K562 (cell line): Measurements from ENCODE around the gene KLF17. TPM values are rescaled to one million over a fixed set of nuclear protein-coding genes. Genes with fewer than 3 reads are reported as not detected.

Experiments
- ATAC-seq: fragments of 200-7000 bp; cut with Tn5 transposase; 3 replicates; pipeline ENCODE4 v1.9.1; 2020; ENCODE audit warnings: moderate library complexity
- BruUV-seq: library from RNA; stranded (reverse); fragments of 400-500 nt; replicated peaks from 2 replicates; lab custom pipeline; 2021; lab: Mats Ljungman, UMichigan
- CTCF ChIA-PET: fragments of 300-600 bp; formaldehyde crosslinking; extraction: SDS; loops from one replicate; lab custom pipeline; 2021; ENCODE audit warnings: low intra/inter-chr PET ratio; lab: Yijun Ruan, JAX
- POLR2A ChIA-PET: fragments of 300-600, 350-650 bp; sonication (Branson Sonifier 250); formaldehyde crosslinking; extraction: SDS; loops from one replicate; lab custom pipeline; 2021; ENCODE audit warnings: antibody characterized with exemption, inconsistent platforms; lab: Yijun Ruan, JAX
- DNase-seq, 4 experiments: peaks; one replicate each; pipeline versions ENCODE4 v3.0.0 to v3.0.0-alpha.2; 2011 to 2018; ENCODE audit warnings: low spot score in 3 of 4, mixed read lengths in 3 of 4; ENCODE audit errors: extremely low read depth in 1 of 4
- FAIRE-seq: peaks from 2 replicates; lab custom pipeline; 2011; peaks lifted over from hg19 to GRCh38; lab: Jason Lieb, UNC
- H2AFZ ChIP-seq: 2 replicates; pipeline ENCODE4 v1.6.0; 2011; ENCODE audit warnings: low read depth, low read length, control low read depth, inconsistent platforms
- H3K27ac ChIP-seq: fragments of 200-600 bp; 3 replicates; pipeline ENCODE4 v1.8.0; 2011; ENCODE audit warnings: low read depth, mild to moderate bottlenecking, control low read depth, inconsistent platforms, low read length, moderate library complexity, mixed read lengths; ENCODE audit errors: extremely low read depth
- H3K27me3 ChIP-seq, 2 experiments: fragments of 300-600 bp in 1 of 2; 2 replicates in 1 of 2; 3 replicates in 1 of 2; pipeline versions ENCODE4 v1.6.0 to v1.8.0; 2011; ENCODE audit warnings: inconsistent platforms in 2 of 2, low read length in 2 of 2, mild to moderate bottlenecking in 1 of 2, mixed read lengths in 1 of 2, moderate library complexity in 1 of 2; ENCODE audit not compliant: control insufficient read depth in 2 of 2, insufficient read depth in 2 of 2
- H3K36me3 ChIP-seq: fragments of 300-600 bp; 3 replicates; pipeline ENCODE4 v1.8.0; 2011; ENCODE audit warnings: mild to moderate bottlenecking, low read length, inconsistent platforms; ENCODE audit not compliant: control insufficient read depth, insufficient read depth
- H3K4me1 ChIP-seq, 2 experiments: fragments of 200-600 bp in 1 of 2; replicated peaks in 1 of 2; 2 replicates in 1 of 2; 3 replicates in 1 of 2; pipeline versions ENCODE4 v1.5.1 to v1.8.0; 2011; ENCODE audit warnings: inconsistent platforms in 2 of 2, low read length in 2 of 2, mild to moderate bottlenecking in 1 of 2, mixed read lengths in 1 of 2, moderate library complexity in 1 of 2; ENCODE audit not compliant: control insufficient read depth in 2 of 2, insufficient read depth in 2 of 2
- H3K4me2 ChIP-seq: 2 replicates; pipeline ENCODE4 v1.6.1; 2011; ENCODE audit warnings: low read length, control low read depth, inconsistent platforms, mixed read lengths; ENCODE audit not compliant: insufficient read depth
- H3K4me3 ChIP-seq: fragments of 200-600 bp; sonication (generic), shearing (Covaris generic); 2 replicates; pipeline ENCODE4 v1.5.1; 2016; ENCODE audit warnings: control low read depth, inconsistent platforms
- H3K79me2 ChIP-seq: fragments of 200-600 bp; 3 replicates; pipeline ENCODE4 v1.8.0; 2011; ENCODE audit warnings: low read length, inconsistent platforms; ENCODE audit not compliant: control insufficient read depth, insufficient read depth
- H3K9ac ChIP-seq, 2 experiments: 2 replicates each; pipeline versions ENCODE4 v1.6.0 to v1.6.1; 2011; ENCODE audit warnings: low read depth in 2 of 2, low read length in 2 of 2, control low read depth in 1 of 2, inconsistent platforms in 1 of 2, mild to moderate bottlenecking in 1 of 2, mixed read lengths in 1 of 2; ENCODE audit not compliant: insufficient read depth in 1 of 2
- H3K9me1 ChIP-seq: one replicate; pipeline ENCODE4 v1.6.0; 2011; ENCODE audit warnings: inconsistent platforms, mild to moderate bottlenecking, low read length, moderate library complexity; ENCODE audit not compliant: control insufficient read depth, insufficient read depth
- H3K9me3 ChIP-seq: replicated peaks from 2 replicates; pipeline ENCODE4 v1.5.1; 2011; ENCODE audit warnings: low read depth, low read length, inconsistent platforms; ENCODE audit not compliant: control insufficient read depth, insufficient read depth
- H4K20me1 ChIP-seq: replicated peaks from 2 replicates; pipeline ENCODE4 v1.6.1; 2011; ENCODE audit warnings: low read length, inconsistent platforms, mixed read lengths; ENCODE audit not compliant: control insufficient read depth, insufficient read depth
- ATF6 ChIP-seq: sonication (generic); formaldehyde crosslinking; IDR thresholded peaks from 2 replicates; pipeline ENCODE4 v1.4.0; 2020; ENCODE audit warnings: mild to moderate bottlenecking, missing genetic modification reagents
- CHD2 ChIP-seq: IDR thresholded peaks from 2 replicates; pipeline ENCODE4 v1.6.1; 2011; ENCODE audit warnings: low read depth, low read length
- DNMT1 ChIP-seq: fragments of 450-650 bp; IDR thresholded peaks from 2 replicates; pipeline ENCODE4 v1.6.1; 2016; ENCODE audit warnings: antibody characterized with exemption, mild to moderate bottlenecking
- ETV1 ChIP-seq: fragments of 450-650 bp; conservative IDR thresholded peaks from 2 replicates; pipeline ENCODE4 v1.6.1; 2016; ENCODE audit warnings: missing genetic modification characterization, control low read depth, low read depth, missing compliant biosample characterization
- ETV6 ChIP-seq, 3 experiments: fragments of 150-350 bp in 1 of 3; sonication (generic) in 1 of 3; formaldehyde crosslinking in 1 of 3; IDR thresholded peaks; 2 replicates each; pipeline versions ENCODE4 v1.6.1 to v1.8.0; 2014 to 2022; ENCODE audit warnings: borderline replicate concordance in 2 of 3, low read depth in 2 of 3, antibody characterized with exemption in 1 of 3, low read length in 1 of 3, mild to moderate bottlenecking in 1 of 3, missing genetic modification reagents in 1 of 3
- GATAD2A ChIP-seq: fragments of 450-650 bp; IDR thresholded peaks from 2 replicates; pipeline ENCODE4 v1.6.1; 2017
- HMGN3 ChIP-seq: IDR thresholded peaks from 2 replicates; pipeline ENCODE4 v1.6.1; 2011; ENCODE audit warnings: borderline replicate concordance, low read depth, mild to moderate bottlenecking, mixed read lengths, low read length; ENCODE audit not compliant: insufficient read length; ENCODE audit errors: extremely low read depth
- PHF8 ChIP-seq: fragments of 200-600 bp; sonication (generic); IDR thresholded peaks from 2 replicates; pipeline ENCODE4 v1.6.1; 2012; ENCODE audit warnings: mixed run types, mild to moderate bottlenecking, inconsistent platforms, low read length, moderate library complexity, borderline replicate concordance
- PURB ChIP-seq: sonication (generic); formaldehyde crosslinking; IDR thresholded peaks from 2 replicates; pipeline ENCODE4 v1.9.0; 2021; ENCODE audit warnings: low read depth, mild to moderate bottlenecking, missing genetic modification reagents
- SMAD1 ChIP-seq: fragments of 150-350 bp; IDR thresholded peaks from 2 replicates; pipeline ENCODE4 v1.6.1; 2014; ENCODE audit warnings: low read length, low read depth; ENCODE audit not compliant: partially characterized antibody
- ZBTB34 ChIP-seq: fragments of 250-450 bp; sonication (Bioruptor Pico); IDR thresholded peaks from 2 replicates; pipeline ENCODE4 v1.8.0; 2021; ENCODE audit warnings: mild to moderate bottlenecking, moderate library complexity
- ZNF121 ChIP-seq: sonication (generic); formaldehyde crosslinking; conservative IDR thresholded peaks from 2 replicates; pipeline ENCODE4 v1.8.0; 2022; ENCODE audit warnings: missing genetic modification reagents
- ZNF75A ChIP-seq: fragments of 450-650 bp; formaldehyde crosslinking; IDR thresholded peaks from 2 replicates; pipeline ENCODE4 v1.4.0; 2020; ENCODE audit warnings: mild to moderate bottlenecking
- WGBS: fragments of 100-300 bp; shearing (Covaris generic); methylation state at CpG from one replicate; pipeline ENCODE4 v1.1.6; 2016; ENCODE audit warnings: low coverage, mixed read lengths; ENCODE audit not compliant: insufficient coverage; ENCODE audit errors: missing lambda C conversion rate; 5-methylcytosine and 5-hydroxymethylcytosine counted together
- in situ Hi-C: fragments of 300-500 bp; cut with MboI; formaldehyde crosslinking; loops from 4 replicates; pipeline ENCODE4 v1.15.0; 2018; ENCODE audit warnings: inconsistent platforms, mixed read lengths
- intact Hi-C: fragments of 100-400 bp; cut with micrococcal nuclease; formaldehyde crosslinking; loops from 2 replicates; pipeline ENCODE4 v1.14.2; 2022
- polyA plus RNA-seq, 8 experiments: library from polyadenylated mRNA; depleted of rRNA in 4 of 8; stranded (reverse) in 5 of 8; unstranded in 3 of 8; fragments of >200 nt; fragmentation: Nextera tagmentation in 2 of 8; fragmentation: Illumina TruSeq in 1 of 8; extraction: Ambion mirVana in 2 of 8; extraction: Trizol in 1 of 8; gene quantifications; 2 replicates each; pipeline versions ENCODE4 v1.2.1 to v1.2.3, GENCODE V29; 2011 to 2014; ENCODE audit warnings: inconsistent platforms in 1 of 8, missing spikeins in 1 of 8
- total RNA-seq, 7 experiments: library from RNA; depleted of rRNA in 6 of 7; stranded (reverse); fragments of >200 nt in 6 of 7; fragmentation: Illumina TruSeq in 2 of 7; extraction: Trizol in 2 of 7; gene quantifications; 2 replicates each; pipeline versions ENCODE4 v1.2.1 to v1.2.3, GENCODE V29; 2011 to 2021; ENCODE audit warnings: low replicate concordance in 1 of 7
- TF ChIP-seq, protein P1 (sequence below), 2 experiments: IDR thresholded peaks; 2 replicates each; pipeline ENCODE4 v1.6.1; 2012; ENCODE audit warnings: improper control_type of control experiment in 2 of 2, low read depth in 2 of 2, low read length in 2 of 2, borderline replicate concordance in 1 of 2

Gene KLF17
- total and polyA plus RNA-seq, 9 of the 15 experiments (the other 6 are each of a cell fraction or from before 2014, with no cell fraction given) = 0.01 to 0.24 (median 0.13) TPM; not detected in 6

- Histone ChIP-seq H4K20me1 (no peaks in the 10 kb centered on the region), H3K9me3 (no peaks in the 10 kb centered on the region), H3K79me2 (no peaks in the 10 kb centered on the region), H3K9ac (no peak overlapping the region), H3K9me1 (no peaks in the 10 kb centered on the region), H3K4me1 (no peaks in the 10 kb centered on the region; a peak in 1 of 5 replicates), H3K4me3 (no peak overlapping the region), H3K36me3 (no peaks in the 10 kb centered on the region), H3K27ac (no peak overlapping the region), H3K27me3 (peaks cover 31 to 35% of the 10 kb centered on the region in 2 experiments; a peak in 4 of 5 replicates), H3K4me2 (no peak overlapping the region), H2AFZ (no peak overlapping the region)
- CTCF ChIA-PET = no interaction called here
- intact Hi-C loops = no loop called here
- DNase-seq = no peak
- FAIRE-seq = no peak
- ATAC-seq = no peak
- no TSS peak for BruUV-seq
- POLR2A ChIA-PET = interaction anchor here (1.2 to 1.6 kb wide), 3 partner anchors 9 to 12 kb away, joined by 4 to 6 read pairs (median 5); no protein-coding TSS in a partner anchor
- no peak for TF ChIP-seq ZNF75A (CRISPR knock-in tag)
- TF ChIP-seq ZBTB34 (CRISPR knock-in tag) = no peak
- no peak for TF ChIP-seq SMAD1
- no peak for TF ChIP-seq GATAD2A
- no peak for TF ChIP-seq PURB (CRISPR knock-in tag)
- TF ChIP-seq ZNF121 = no peak
- TF ChIP-seq ATF6 (CRISPR knock-in tag) = no peak
- no peak for TF ChIP-seq CHD2
- TF ChIP-seq, protein P1, sequence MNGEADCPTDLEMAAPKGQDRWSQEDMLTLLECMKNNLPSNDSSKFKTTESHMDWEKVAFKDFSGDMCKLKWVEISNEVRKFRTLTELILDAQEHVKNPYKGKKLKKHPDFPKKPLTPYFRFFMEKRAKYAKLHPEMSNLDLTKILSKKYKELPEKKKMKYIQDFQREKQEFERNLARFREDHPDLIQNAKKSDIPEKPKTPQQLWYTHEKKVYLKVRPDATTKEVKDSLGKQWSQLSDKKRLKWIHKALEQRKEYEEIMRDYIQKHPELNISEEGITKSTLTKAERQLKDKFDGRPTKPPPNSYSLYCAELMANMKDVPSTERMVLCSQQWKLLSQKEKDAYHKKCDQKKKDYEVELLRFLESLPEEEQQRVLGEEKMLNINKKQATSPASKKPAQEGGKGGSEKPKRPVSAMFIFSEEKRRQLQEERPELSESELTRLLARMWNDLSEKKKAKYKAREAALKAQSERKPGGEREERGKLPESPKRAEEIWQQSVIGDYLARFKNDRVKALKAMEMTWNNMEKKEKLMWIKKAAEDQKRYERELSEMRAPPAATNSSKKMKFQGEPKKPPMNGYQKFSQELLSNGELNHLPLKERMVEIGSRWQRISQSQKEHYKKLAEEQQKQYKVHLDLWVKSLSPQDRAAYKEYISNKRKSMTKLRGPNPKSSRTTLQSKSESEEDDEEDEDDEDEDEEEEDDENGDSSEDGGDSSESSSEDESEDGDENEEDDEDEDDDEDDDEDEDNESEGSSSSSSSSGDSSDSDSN (IDR thresholded peaks at IDR 0.05; ENCODE audit: borderline replicate concordance in 1 of 2, low read depth in 2 of 2, low read length in 2 of 2) = no peak
- TF ChIP-seq DNMT1 = no peak
- TF ChIP-seq PHF8 = no peak
- TF ChIP-seq HMGN3 = no peak
- no peak for TF ChIP-seq ETV1 (tag)
- TF ChIP-seq ETV6 (IDR thresholded peaks at IDR 0.05; ENCODE audit: borderline replicate concordance in 1 of 2, low read depth in 2 of 2, low read length in 1 of 2) = no peak
- no peak for TF ChIP-seq ETV6 (CRISPR knock-in tag; IDR thresholded peaks at IDR 0.05; ENCODE audit: borderline replicate concordance)
- 6% methylated on average over 5 of the region's 5 CpGs for WGBS
- in situ Hi-C loops = no loop called here
These were observed 41.2 kb upstream of the KLF17 start for GRCh38 chr1:44077421-44077820.
